ENCODE data around the gene SEC22B.
"Not testable (repeated sequence)": the region's sequence is repeated elsewhere in the genome, so short reads cannot be mapped to it uniquely, and the experiment has no call there.

SEC22B gene

GRCh38 chr1:120144626-120145025 is 31.7 kb downstream of the SEC22B start:
- not testable (repeated sequence) for DNase-seq

GRCh38 chr1:120144169-120144568 is 32.2 kb downstream of the SEC22B start:
- not testable (repeated sequence) for DNase-seq

- DNase-seq: not testable (repeated sequence)
Measured at GRCh38 chr1:120143334-120143733, 33.0 kb downstream of the SEC22B start.

- not testable (repeated sequence) for DNase-seq
Measured at GRCh38 chr1:120142512-120143263, 33.6 kb downstream of the SEC22B start.

DNA sequence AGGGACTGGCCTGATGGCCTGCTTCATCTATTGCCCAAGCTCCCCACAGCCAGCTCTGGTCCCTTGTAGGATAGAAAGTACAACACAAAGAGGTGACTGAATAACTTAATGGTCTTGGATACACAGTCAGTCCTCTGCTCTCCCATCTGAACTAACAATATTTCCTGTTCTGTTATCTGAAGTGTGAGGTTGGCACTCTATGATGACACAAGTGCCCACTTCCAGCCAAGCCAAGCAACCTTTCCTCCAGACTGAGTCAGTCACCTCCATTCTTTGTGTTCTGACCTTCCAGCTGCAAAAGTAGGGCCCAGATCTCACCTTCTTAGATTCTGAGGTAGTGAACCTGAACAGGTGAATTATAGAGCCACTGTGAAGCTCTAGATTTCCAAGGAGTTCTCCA is 34.5 kb downstream of the SEC22B start:
- not testable (repeated sequence) for DNase-seq

- not testable (repeated sequence) for DNase-seq
Measured at GRCh38 chr1:120140656-120141265, 35.6 kb downstream of the SEC22B start.

GRCh38 chr1:120136086-120136485 is 40.2 kb downstream of the SEC22B start:
- not testable (repeated sequence) for DNase-seq

GRCh38 chr1:120133928-120134325 is 42.4 kb downstream of the SEC22B start:
- not testable (repeated sequence) for DNase-seq

DNA sequence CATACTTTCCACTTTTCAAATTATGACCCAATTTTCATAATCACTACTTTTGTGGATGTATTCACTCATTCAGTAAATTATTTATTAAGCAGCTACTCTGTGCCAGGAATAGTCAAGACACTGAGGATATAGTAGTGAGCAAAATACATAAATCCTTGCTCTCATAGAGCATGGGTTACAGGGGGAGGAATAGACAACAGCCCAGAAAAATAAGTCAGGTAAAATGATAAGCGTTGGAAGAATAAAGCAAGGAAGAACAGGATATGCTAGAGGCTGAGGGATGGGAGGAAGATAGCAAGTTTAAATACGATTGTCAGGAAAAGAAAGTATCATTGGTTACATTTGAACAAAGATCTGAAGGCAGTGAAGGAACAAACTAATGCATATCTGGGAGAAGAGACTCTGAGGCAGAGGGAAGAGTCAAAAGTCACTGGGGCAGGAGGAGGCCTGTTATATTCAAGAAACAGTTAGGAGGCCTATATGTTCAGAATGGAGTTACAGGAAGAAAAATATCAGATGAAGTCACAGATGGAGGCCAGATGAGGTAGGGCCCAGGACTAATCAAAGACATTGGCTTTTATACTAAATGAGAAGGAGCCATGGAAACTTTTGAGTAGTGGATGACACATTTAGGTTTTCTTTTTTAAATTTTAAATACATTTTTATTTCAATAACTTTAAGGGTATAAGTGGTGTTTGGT is 42.9 kb downstream of the SEC22B start:
- no peak for DNase-seq

DNA sequence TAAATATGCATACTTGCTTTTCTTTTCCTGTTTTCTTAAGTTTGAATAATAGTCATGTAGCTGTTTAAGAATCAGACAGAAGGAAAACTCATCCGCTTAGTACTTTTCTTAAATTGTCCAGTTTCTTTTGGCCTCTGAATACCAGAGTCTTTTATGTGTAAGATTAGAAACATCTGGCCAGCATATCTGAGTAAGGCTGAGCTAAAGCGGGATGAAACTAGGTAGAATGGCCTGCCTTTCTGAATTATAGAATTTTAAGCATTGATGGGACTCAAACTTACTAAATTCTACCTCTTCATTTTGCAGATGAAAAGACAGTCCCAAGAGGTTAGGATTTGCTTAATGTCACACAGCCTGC is 43.9 kb downstream of the SEC22B start:
- DNase-seq: not testable (repeated sequence)

DNA sequence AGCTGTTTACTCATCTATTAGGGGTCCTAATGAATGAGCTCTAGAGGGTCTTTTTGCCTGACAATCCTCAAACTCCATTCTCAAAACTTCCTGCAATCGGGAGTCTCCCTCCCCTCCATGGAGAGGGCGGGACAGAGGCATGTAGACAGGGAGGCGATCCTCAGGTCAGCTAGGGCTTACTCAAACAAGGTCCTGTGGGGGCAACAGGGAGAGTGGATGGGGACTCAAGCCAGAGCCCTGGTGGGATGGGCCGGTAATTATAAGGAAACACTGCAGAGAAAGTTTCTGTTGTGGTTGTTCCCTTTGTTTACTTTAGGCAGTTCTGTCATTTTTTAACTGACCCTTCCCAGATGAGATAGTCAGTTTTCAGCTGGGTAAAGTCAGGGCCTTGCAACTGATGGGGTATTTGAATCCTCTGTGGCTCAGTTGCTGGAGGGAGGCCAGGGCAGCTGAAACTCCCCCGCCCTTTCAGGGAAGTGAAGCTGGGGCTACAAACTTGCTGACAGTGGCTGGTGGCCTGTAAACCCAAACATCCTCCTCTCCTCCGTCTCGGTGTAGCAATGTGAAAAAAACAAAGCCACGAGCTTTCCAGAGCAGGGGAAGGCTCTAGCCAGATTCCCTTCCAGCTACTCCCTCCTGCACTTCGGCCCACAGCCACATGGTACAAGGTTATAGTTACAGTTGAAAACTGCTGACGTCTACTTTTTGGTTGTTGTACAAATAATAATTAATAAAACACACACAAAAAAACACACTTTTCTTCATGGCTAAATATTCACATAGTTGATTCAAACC is 44.5 kb downstream of the SEC22B start:
- not testable (repeated sequence) for DNase-seq

GRCh38 chr1:120127921-120128320 is 48.4 kb downstream of the SEC22B start:
- DNase-seq: not testable (repeated sequence)

DNA sequence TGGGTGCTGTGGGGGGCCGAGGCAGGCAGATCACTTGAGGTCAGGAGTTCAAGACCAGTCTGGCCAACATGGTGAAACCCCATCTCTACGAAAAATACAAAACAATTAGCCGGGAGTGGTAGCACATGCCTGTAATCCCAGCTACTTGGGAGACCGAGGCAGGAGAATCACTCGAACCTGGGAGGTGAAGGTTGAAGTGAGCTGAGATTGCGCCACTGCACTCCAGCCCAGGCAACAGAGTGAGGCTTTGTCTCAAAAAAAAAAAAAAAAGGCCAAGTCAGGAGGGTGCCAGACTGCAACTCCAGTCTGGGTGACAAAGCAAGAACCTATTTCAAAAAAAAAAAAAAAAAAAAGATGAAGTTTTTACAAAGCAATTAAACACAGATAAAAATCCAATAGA is 50.1 kb downstream of the SEC22B start:
- DNase-seq: not testable (repeated sequence)

- not testable (repeated sequence) for DNase-seq
Measured at GRCh38 chr1:120124628-120125027, 51.7 kb downstream of the SEC22B start.

- DNase-seq: not testable (repeated sequence)
Measured at GRCh38 chr1:120123813-120124510, 52.4 kb downstream of the SEC22B start.

- not testable (repeated sequence) for DNase-seq
Measured at GRCh38 chr1:120122262-120122893, 53.9 kb downstream of the SEC22B start.

GRCh38 chr1:120121830-120122229 is 54.5 kb downstream of the SEC22B start:
- DNase-seq: not testable (repeated sequence)

DNA sequence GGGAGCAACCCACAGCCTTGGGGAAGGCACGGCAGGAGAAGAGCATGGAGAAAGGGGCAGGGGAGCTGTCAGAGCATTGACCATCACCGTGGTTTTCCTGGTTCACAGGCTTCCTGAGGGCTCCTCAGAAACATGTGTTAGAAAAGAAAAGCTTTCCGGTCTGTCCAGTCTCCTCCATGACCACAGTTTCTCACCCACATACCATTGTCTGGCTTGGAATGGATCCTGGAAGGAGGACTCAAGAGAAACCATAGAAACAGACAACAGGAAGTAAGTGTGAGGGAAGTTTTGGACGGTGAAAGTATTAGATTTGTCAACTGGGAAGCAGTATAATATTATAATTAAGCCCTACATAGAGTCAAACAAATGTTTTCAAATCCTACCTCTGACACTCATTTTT is 55.8 kb downstream of the SEC22B start:
- DNase-seq: not testable (repeated sequence)

- not testable (repeated sequence) for DNase-seq
Measured at GRCh38 chr1:120117371-120118177, 58.7 kb downstream of the SEC22B start.

GRCh38 chr1:120116094-120116493 is 60.2 kb downstream of the SEC22B start:
- not testable (repeated sequence) for DNase-seq

GRCh38 chr1:120113134-120113533 is 63.2 kb downstream of the SEC22B start:
- not testable (repeated sequence) for DNase-seq
